ENCODE data around the gene ABCC5. TPM values are rescaled to one million over a fixed set of nuclear protein-coding genes. Genes with fewer than 3 reads are reported as not detected.
"Not testable (repeated sequence)": the region's sequence is repeated elsewhere in the genome, so short reads cannot be mapped to it uniquely, and the experiment has no call there.

The ABCC5 gene
- polyA plus RNA-seq, 4 donors: 45.2 to 77.9 (median 54.8) TPM

- no peak for DNase-seq (ENCODE audit: low read depth in 4 of 4, low spot score in 3 of 4)
Measured at GRCh38 chr3:183897606-183898005, 120.1 kb downstream of the ABCC5 start.

- DNase-seq (ENCODE audit: low read depth in 4 of 4, low spot score in 3 of 4): no peak
Measured at GRCh38 chr3:183896610-183897009, 121.1 kb downstream of the ABCC5 start.

DNA sequence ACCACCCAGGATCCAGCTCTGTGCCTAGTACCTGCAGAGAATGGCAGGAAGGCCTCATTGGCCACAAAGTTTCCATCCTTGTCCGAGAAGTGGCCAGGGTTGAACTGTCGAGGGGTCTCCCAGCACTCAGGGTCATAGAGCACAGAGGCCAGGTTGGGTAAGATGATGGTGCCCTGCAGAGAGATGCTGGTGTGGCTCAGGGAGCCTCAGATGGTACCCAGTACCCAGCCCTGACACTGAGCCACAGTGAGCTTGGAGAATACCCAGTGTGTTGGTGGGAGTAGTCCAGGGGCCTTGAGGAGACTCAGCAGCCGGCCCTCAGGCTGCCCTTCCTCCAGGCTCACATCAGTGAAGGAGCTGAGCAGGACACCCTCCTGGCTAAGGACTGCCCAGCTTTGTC lies 121.5 kb downstream of the ABCC5 start:
- no peak for DNase-seq (ENCODE audit: low read depth in 4 of 4, low spot score in 3 of 4)

DNA sequence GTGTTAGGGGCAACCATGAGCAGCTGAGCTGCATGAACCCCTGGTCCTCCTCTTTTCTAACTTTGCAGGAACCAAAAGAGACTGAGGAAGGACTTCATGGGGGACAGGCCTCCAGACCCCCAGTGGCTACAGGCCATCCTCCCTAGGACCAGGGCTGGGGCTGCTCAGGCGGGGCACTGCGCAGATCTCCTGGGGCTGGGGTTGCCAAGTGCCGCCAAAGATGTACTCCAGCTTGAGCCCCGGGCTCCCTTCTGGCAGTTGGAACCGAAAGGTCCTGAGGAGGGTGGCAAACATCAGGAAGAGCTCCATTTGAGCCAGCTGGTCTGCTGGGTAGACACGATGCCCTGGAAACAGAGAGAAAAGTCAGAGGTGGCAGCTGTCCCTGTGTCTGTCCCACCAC lies 121.9 kb downstream of the ABCC5 start:
- DNase-seq (ENCODE audit: low read depth in 4 of 4, low spot score in 3 of 4): no peak

DNA sequence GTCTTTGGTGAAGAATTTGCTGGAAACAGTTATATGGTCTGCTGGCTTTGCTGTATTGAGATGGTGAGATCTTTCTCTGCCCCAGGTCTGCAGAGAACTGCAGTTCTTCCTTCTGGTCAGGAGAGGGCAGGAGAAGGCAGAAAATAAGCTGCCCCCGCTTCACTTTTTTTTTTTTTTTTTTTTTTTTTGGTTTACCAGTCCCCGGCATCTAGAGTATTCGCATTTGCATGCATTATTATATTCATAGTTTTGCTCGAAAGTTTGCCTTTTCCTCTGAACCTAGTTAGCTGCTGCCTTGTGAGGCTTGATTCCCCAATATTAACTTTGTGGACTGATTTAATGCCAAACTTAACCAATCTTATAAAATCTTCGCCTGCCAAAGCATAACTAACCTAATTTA lies 122.4 kb downstream of the ABCC5 start:
- DNase-seq (ENCODE audit: low read depth in 4 of 4, low spot score in 3 of 4): peak in 3 of 4 donors; percentile 7 to 22 (median 14)

- DNase-seq (ENCODE audit: low read depth in 4 of 4, low spot score in 3 of 4): no peak
Measured at GRCh38 chr3:183892610-183893214, 125.0 kb downstream of the ABCC5 start.

DNA sequence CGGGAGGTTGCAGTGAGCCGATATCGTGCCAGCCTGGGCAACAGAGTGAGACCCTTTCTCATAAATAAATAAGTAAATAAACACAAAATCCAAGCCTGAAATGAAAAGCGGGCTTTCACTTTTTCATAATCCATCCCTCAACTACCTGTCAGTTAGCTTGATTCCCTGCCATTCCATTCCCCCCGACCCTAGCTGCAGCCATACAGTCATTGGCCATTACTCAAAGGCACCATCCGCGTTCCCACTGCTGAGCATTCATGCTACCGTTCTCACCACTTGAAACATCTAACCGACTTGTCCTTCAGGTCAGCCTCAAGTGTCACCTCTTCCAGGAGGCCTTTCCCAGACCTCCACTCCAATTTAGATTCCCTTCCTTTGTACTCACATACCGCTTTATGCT lies 131.9 kb downstream of the ABCC5 start:
- DNase-seq (ENCODE audit: low read depth in 4 of 4, low spot score in 3 of 4): no peak

DNA sequence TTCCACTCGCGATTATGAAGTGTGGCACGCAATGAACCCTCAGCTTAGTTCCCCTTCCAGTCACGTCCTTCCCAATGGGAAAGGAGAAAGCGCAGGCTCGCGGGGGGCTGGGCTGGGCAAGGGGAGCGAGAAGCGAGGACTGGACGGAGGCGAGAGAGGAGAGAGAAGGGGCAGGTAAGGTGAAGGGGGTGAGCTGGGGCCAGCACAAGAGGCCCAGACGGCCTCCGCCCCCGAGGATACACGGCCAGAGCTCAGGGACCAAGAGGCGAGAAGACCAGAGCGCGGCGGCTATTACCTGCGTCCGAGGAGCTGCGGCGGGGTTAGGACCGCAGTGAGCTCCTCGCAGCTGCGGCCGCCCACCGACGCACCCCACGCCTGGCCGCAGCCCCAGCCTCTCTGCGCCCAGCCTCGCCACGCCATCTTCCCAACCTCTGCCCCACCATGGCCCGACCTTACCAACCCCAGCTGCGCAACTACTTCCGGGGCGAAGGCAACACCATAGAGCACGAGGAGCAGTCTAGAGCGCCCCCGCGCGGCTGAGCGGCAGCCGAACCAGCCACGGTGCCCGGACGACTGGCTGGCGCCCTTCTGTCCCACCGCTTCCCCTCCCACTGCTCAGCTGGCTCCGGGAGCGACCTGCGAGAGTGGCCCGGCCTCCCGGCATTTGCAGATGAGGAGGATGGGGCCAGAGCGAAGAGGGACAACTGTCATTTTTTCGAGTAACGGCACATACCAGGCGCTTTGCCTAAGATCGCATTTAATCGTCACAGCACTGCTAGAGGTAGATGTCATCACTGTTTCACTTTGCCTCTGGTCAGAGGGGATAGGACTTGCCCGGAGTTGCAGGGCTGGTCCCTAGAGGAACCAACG lies 133.0 kb downstream of the ABCC5 start, which contains the start of gene PARL:
TSS of gene PARL (minus strand) at position 454 of the 870 bp plus-strand sequence. CDS start at position 420, 34 bp downstream.
- DNase-seq (ENCODE audit: low read depth in 4 of 4, low spot score in 3 of 4): peak; percentile 78 to 88 (median 80)

- DNase-seq (ENCODE audit: low read depth in 4 of 4, low spot score in 3 of 4): no peak
Measured at GRCh38 chr3:183884097-183884426, 133.6 kb downstream of the ABCC5 start.

GRCh38 chr3:183883291-183884096 lies 134.2 kb downstream of the ABCC5 start:
- DNase-seq (ENCODE audit: low read depth in 4 of 4, low spot score in 3 of 4): no peak

DNA sequence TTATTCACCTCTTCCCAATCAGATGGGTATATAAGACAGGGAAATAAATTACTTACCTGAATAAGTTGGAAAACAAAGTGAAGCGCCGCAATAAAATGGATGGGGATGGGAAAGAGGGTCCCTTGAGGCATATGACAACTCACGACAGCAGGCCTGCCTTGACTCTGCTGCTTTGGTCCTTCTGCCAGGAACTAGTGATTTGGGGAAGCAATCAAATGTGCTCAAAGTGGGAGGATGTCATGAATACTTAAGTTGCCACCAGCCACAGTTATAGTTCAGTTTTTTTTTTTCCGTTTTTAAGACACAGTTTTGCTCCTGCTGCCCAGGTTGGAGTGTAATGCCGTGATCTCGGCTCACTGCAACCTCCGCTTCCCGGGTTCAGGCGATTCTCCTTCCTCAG lies 137.6 kb downstream of the ABCC5 start:
- DNase-seq (ENCODE audit: low read depth in 4 of 4, low spot score in 3 of 4): no peak

- DNase-seq (ENCODE audit: low read depth in 4 of 4, low spot score in 3 of 4): no peak
Measured at GRCh38 chr3:183879243-183879642, 138.4 kb downstream of the ABCC5 start.

- DNase-seq (ENCODE audit: low read depth in 4 of 4, low spot score in 3 of 4): no peak
Measured at GRCh38 chr3:183878071-183878470, 139.6 kb downstream of the ABCC5 start.

GRCh38 chr3:183877227-183877626 lies 140.5 kb downstream of the ABCC5 start:
- DNase-seq (ENCODE audit: low read depth in 4 of 4, low spot score in 3 of 4): not testable (repeated sequence)

- no peak for DNase-seq (ENCODE audit: low read depth in 4 of 4, low spot score in 3 of 4)
Measured at GRCh38 chr3:183875411-183875810, 142.3 kb downstream of the ABCC5 start.

GRCh38 chr3:183873914-183874313 lies 143.8 kb downstream of the ABCC5 start:
- DNase-seq (ENCODE audit: low read depth in 4 of 4, low spot score in 3 of 4): no peak

GRCh38 chr3:183871541-183871940 lies 146.1 kb downstream of the ABCC5 start:
- no peak for DNase-seq (ENCODE audit: low read depth in 4 of 4, low spot score in 3 of 4)

GRCh38 chr3:183870563-183870962 lies 147.1 kb downstream of the ABCC5 start:
- DNase-seq (ENCODE audit: low read depth in 4 of 4, low spot score in 3 of 4): no peak
